Brain microvascular endothelial cell (primary cell): ENCODE data around the gene CAMK1G.

Experiments
- DNase-seq: peaks from one replicate; pipeline ENCODE4 v3.0.0-alpha.2; 2020
- H3K27ac ChIP-seq: fragments of 250-450 bp; sonication (Bioruptor Pico); 2 replicates; pipeline ENCODE4 v1.5.1; 2020; ENCODE audit warnings: mild to moderate bottlenecking, moderate library complexity
- H3K27me3 ChIP-seq: fragments of 250-450 bp; sonication (Bioruptor Pico); replicated peaks from 2 replicates; pipeline ENCODE4 v1.5.1; 2020; ENCODE audit warnings: mild to moderate bottlenecking
- H3K36me3 ChIP-seq: fragments of 250-450 bp; sonication (Bioruptor Pico); replicated peaks from 2 replicates; pipeline ENCODE4 v1.5.1; 2020; ENCODE audit warnings: mild to moderate bottlenecking
- H3K4me3 ChIP-seq: 2 replicates; pipeline ENCODE4 v1.5.1; 2011; ENCODE audit warnings: low read depth, mild to moderate bottlenecking, control low read depth, low read length, moderate library complexity
- CTCF ChIP-seq: IDR thresholded peaks from 2 replicates; pipeline ENCODE4 v1.5.1; 2011; ENCODE audit warnings: low read depth, mild to moderate bottlenecking, moderate library complexity, low read length, control low read depth, inconsistent platforms; ENCODE audit errors: missing control alignments
- in situ Hi-C: cut with HindIII; loops from 2 replicates; pipeline ENCODE4 v1.10.0; 2017; ENCODE audit warnings: low sequenced_read_pairs, low pct_ligation_motif_present

Gene CAMK1G

GRCh38 chr1:209627732-209628196 is 44.2 kb downstream of the CAMK1G start:
- no peak overlapping the region for H3K4me3 ChIP-seq
- TF ChIP-seq CTCF, result peak; percentile 99
- in situ Hi-C loops, result no loop called here
- no peak overlapping the region for H3K27ac ChIP-seq
- H3K27me3 ChIP-seq, result no peaks in the 10 kb centered on the region
- no peaks in the 10 kb centered on the region for H3K36me3 ChIP-seq
- peak; percentile 48 for DNase-seq

GRCh38 chr1:209628618-209629299 is 45.2 kb downstream of the CAMK1G start:
- DNase-seq, result no peak
- in situ Hi-C loops, result no loop called here
- no peak overlapping the region for H3K27ac ChIP-seq

GRCh38 chr1:209629621-209630382 is 46.3 kb downstream of the CAMK1G start:
- TF ChIP-seq CTCF, result no peak
- H3K27ac ChIP-seq, result no peak overlapping the region
- no peak for DNase-seq
- no peak overlapping the region for H3K4me3 ChIP-seq
- no peaks in the 10 kb centered on the region for H3K36me3 ChIP-seq
- in situ Hi-C loops, result no loop called here
- no peaks in the 10 kb centered on the region for H3K27me3 ChIP-seq

More at GRCh38 chr1:209628618-209629299, 45.2 kb downstream of the CAMK1G start:
- no peak overlapping the region for H3K4me3 ChIP-seq
- no peaks in the 10 kb centered on the region for H3K27me3 ChIP-seq
- TF ChIP-seq CTCF, result no peak
- no peaks in the 10 kb centered on the region for H3K36me3 ChIP-seq

- Histone ChIP-seq H3K27ac (no peak overlapping the region), H3K27me3 (no peaks in the 10 kb centered on the region), H3K4me3 (no peak overlapping the region), H3K36me3 (no peaks in the 10 kb centered on the region)
- no peak for TF ChIP-seq CTCF
- DNase-seq, result no peak
- in situ Hi-C loops, result no loop called here
These were observed 47.1 kb downstream of the CAMK1G start for GRCh38 chr1:209630383-209631225.

DNA sequence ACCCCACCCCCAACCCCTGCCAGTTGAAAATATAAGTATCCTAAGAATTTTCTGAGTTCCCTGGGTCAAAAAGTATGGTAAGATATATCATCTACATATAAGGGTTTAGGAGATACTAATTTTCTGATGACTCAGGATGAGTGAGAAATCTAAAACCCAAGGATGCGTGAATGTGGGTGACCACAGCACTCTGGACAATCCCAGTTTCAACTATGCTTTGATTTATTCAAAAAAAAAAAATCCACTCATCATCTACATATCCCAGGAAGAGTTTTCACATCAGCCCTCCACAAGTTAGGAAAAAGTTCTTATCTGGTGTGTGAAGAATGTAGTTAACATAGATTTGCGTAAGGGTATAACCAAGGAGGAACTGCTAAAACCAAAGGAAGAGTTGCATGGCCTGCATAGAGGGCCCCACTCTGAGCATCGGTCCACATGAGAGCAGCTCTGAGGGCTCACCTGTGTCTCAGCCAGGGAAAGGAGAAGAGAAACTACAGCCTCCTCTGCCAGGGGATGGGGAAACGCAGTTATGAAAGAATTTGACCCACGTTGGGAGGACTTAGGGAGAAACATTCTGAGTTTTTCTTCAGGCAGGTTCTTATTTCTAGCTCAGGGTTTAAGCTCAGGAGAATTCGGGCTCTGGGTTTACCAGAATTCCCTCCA is 50.0 kb downstream of the CAMK1G start:
- no peak for DNase-seq
- TF ChIP-seq CTCF, result no peak
- H3K27ac ChIP-seq, result no peak overlapping the region

More for the DNA sequence above, 50.0 kb downstream of the CAMK1G start:
- H3K4me3 ChIP-seq, result no peak overlapping the region
- H3K27me3 ChIP-seq, result no peaks in the 10 kb centered on the region
- no peaks in the 10 kb centered on the region for H3K36me3 ChIP-seq
- in situ Hi-C loops, result no loop called here
